ENCODE results near the gene KIFBP. TPM values are rescaled to one million over a fixed set of nuclear protein-coding genes. Genes with fewer than 3 reads are reported as not detected.
"Not testable (repeated sequence)": the region's sequence is repeated elsewhere in the genome, so short reads cannot be mapped to it uniquely, and the experiment has no call there.

Gene KIFBP
- polyA plus RNA-seq, 4 donors = 33.3 to 40.8 (median 36.8) TPM

- no peak for DNase-seq (ENCODE audit: low read depth in 4 of 4, low spot score in 3 of 4)
Measured at GRCh38 chr10:68997211-68997610, 8.6 kb downstream of the KIFBP start.

- DNase-seq (ENCODE audit: low read depth in 4 of 4, low spot score in 3 of 4) = no peak
Measured at GRCh38 chr10:69004821-69005220, 16.2 kb downstream of the KIFBP start.

DNA sequence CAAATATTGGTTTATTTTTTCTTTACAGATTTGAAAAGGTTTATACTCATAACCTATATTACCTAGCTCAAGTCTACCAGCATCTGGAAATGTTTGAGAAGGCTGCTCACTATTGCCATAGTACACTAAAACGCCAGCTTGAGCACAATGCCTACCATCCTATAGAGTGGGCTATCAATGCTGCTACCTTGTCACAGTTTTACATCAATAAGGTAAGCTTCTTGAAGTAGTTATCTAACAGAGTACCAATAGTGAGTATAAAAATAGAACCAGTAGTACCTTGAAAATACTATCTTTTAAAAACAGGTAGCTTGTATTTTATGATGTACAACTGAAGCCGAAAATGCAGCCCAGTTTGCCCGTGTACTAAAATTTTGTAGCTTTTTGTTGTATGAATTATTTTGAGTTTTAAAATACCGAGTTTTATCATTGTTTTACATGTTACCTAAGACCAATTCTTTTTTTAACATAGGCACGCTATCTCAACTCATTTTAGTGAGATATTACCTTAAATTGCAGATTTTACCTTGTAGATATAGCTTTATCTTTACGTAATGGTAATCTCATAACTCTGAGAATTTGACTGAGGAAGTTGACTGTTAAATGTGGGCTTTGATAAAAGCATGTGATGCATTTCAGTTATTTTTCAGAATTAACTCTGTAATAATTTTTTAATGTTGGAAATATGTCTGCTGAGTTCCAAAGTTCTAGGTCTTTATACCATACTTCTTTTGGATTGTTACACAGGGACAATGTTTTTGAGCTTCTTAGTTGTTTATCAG lies 17.3 kb downstream of the KIFBP start:
- DNase-seq (ENCODE audit: low read depth in 4 of 4, low spot score in 3 of 4) = no peak

GRCh38 chr10:69007260-69007659 lies 18.7 kb downstream of the KIFBP start:
- no peak for DNase-seq (ENCODE audit: low read depth in 4 of 4, low spot score in 3 of 4)

- DNase-seq (ENCODE audit: low read depth in 4 of 4, low spot score in 3 of 4) = no peak
Measured at GRCh38 chr10:69009360-69009759, 20.8 kb downstream of the KIFBP start.

- no peak for DNase-seq (ENCODE audit: low read depth in 4 of 4, low spot score in 3 of 4)
Measured at GRCh38 chr10:69010151-69010640, 21.6 kb downstream of the KIFBP start.

DNA sequence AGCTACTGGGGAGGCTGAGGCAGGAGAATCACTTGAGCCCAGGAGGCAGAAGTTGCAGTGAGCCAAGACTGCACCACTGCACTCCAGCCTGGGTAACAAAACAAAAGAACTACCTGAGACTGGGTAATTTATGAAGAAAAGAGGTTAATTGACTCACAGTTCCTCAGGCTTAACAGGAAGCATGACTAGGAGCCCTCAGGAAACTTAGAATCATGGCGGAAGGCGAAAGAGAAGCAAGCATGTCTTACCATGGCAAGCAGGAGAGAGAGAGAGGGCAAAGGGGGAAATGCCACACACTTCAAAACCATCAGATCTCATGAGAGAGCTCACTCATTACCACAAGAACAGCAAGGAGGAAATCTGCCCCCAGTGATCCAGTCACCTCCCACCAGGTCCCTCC lies 24.2 kb downstream of the KIFBP start:
- not testable (repeated sequence) for DNase-seq (ENCODE audit: low read depth in 4 of 4, low spot score in 3 of 4)

DNA sequence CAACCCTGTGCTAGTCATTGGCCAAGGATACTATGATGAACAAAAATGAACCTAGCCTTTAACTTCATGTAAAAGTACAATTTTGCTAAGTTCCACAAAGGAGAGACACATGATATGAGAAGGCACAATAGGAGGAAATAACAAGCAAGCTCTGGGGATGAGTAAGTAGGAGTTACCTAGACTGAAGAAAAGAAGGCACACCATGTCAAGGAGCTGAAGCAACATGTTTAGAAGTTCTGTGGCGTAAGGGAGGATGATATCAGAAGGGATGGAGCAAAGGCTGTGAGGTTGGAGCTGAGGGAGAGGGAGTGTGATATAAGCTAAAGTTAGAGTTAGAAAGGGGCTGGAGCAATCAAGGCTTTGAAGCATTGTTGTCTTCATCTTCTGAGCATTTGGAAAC lies 25.6 kb downstream of the KIFBP start:
- DNase-seq (ENCODE audit: low read depth in 4 of 4, low spot score in 3 of 4) = no peak

- no peak for DNase-seq (ENCODE audit: low read depth in 4 of 4, low spot score in 3 of 4)
Measured at GRCh38 chr10:69018613-69019012, 30.0 kb downstream of the KIFBP start.

DNA sequence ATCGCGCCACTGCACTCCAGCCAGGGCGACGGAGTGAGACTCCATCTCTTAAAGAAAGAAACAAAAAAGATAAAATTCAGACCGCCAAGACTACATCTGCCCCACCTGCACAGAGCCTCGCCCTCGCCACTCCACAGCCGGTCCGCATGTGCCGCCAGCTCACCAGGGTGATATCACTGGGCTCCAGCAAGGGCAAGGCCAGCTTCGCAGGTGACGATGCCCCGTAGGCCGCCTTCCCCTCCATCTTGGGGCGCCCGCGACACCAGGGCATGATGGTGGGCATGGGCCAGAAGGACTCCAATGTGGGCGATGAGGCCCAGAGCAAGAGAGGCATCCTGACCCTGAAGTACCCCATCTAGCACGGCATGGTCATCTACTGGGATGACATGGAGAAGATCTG lies 34.0 kb downstream of the KIFBP start:
- no peak for DNase-seq (ENCODE audit: low read depth in 4 of 4, low spot score in 3 of 4)

DNA sequence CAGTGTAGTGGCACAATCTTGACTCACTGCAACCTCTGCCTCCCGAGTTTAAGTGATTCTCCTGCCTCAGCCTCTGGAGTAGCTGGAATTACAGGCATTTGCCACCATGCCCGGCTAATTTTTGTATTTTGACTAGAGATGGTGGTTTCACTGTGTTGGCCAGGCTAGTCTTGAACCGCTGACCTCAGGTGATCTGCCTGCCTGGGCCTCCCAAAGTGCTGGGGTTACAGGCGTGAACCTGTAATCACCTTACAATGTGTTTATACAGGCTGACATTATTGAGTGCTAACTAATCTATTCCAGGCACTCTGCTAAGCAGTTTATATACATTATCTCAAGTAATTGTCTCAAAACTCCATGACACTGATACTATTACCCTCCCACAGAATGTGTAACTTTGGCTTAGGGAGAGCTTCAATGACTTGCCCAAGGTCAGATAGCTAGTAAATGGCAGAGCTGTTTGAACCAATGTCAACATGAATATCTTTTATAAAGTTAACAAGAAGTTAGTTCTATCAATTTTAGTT lies 36.8 kb downstream of the KIFBP start:
- DNase-seq (ENCODE audit: low read depth in 4 of 4, low spot score in 3 of 4) = no peak

GRCh38 chr10:69033256-69033655 lies 44.7 kb downstream of the KIFBP start:
- DNase-seq (ENCODE audit: low read depth in 4 of 4, low spot score in 3 of 4) = no peak

DNA sequence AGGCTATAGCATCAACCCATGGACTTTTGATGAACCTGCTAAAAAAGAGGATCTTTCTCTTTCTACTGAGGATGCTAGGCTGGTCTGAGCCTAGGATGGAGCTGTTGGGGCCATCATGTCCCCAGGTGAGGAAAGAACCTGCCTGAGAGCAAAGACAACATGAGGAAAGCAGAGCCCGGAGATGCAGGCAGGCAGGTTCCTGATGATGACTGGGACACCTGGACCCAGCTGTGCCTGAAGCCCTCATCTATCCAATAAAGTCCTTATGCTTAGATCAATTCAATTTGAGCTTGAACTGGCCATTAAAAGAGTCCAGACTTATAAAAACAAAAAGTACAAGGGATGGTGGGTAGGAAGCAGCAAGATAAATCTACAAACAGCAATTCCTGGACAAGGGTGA lies 48.9 kb downstream of the KIFBP start:
- DNase-seq (ENCODE audit: low read depth in 4 of 4, low spot score in 3 of 4) = no peak

DNA sequence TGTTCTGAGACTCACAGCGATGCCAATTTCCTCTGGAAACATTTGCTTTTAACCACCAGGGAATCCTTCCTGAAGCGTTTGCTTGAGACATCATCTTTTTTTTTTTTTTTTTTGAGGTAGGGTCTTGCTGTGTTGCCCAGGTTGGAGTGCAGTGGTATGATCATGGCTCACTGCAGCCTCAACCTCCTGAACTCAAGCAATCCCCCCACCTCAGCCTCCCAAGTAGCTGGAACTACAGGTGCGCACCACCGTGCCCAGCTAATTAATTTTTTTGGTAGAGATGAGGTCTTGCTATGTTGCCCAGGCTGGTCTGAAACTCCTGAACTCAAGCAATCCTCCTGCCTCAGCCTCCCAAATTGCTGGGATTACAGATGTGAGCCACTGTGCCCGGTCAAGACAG lies 52.3 kb downstream of the KIFBP start:
- not testable (repeated sequence) for DNase-seq (ENCODE audit: low read depth in 4 of 4, low spot score in 3 of 4)

GRCh38 chr10:69042417-69042816 lies 53.8 kb downstream of the KIFBP start:
- no peak for DNase-seq (ENCODE audit: low read depth in 4 of 4, low spot score in 3 of 4)

GRCh38 chr10:69042838-69043237 lies 54.2 kb downstream of the KIFBP start:
- DNase-seq (ENCODE audit: low read depth in 4 of 4, low spot score in 3 of 4) = no peak

GRCh38 chr10:69043931-69044531 lies 55.4 kb downstream of the KIFBP start:
- DNase-seq (ENCODE audit: low read depth in 4 of 4, low spot score in 3 of 4) = no peak

DNA sequence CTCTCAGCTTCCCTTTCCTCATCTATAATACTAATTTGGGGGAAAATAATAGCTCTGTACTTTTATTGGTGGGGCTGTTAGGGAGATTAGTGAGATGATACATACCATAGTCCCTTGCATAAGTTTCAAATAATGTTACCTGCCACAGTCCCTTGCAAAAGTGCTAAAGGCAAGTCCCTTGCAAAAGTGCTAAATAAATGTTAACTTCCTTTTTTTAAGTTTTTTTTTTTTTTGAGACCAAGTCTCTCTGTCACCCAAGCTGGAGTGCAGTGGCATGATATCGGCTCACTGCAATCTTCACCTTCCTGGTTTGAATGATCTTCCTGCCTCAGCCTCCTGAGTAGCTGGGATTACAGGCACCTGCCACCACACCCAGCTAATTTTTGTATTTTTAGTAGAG lies 55.9 kb downstream of the KIFBP start:
- no peak for DNase-seq (ENCODE audit: low read depth in 4 of 4, low spot score in 3 of 4)

- DNase-seq (ENCODE audit: low read depth in 4 of 4, low spot score in 3 of 4) = no peak
Measured at GRCh38 chr10:69045441-69046300, 57.1 kb downstream of the KIFBP start.

- no peak for DNase-seq (ENCODE audit: low read depth in 4 of 4, low spot score in 3 of 4)
Measured at GRCh38 chr10:69047111-69047832, 58.7 kb downstream of the KIFBP start.
